H9 (cell line): ENCODE results near the gene TBC1D10B. TPM values are rescaled to one million over a fixed set of nuclear protein-coding genes. Genes with fewer than 3 reads are reported as not detected.

Experiments used
- DNase-seq: peaks from one replicate; pipeline ENCODE4 v3.0.0-alpha.2; 2017
- H2AFZ ChIP-seq: one replicate; pipeline ENCODE4 v1.6.1; 2013; ENCODE audit warnings: mild to moderate bottlenecking, low read length, control low read depth, moderate library complexity
- H2AK5ac ChIP-seq: 2 replicates; pipeline ENCODE4 v1.6.1; 2013; ENCODE audit warnings: low read length, control low read depth, mixed read lengths; ENCODE audit not compliant: insufficient read length
- H2BK120ac ChIP-seq: one replicate; pipeline ENCODE4 v1.6.1; 2013; ENCODE audit warnings: low read depth, mild to moderate bottlenecking, low read length, control low read depth, inconsistent platforms; ENCODE audit not compliant: poor library complexity, severe bottlenecking
- H2BK12ac ChIP-seq: 2 replicates; pipeline ENCODE4 v1.6.1; 2013; ENCODE audit warnings: low read length, control low read depth, mixed read lengths, low read depth; ENCODE audit not compliant: insufficient read length
- H2BK15ac ChIP-seq: 2 replicates; pipeline ENCODE4 v1.6.1; 2013; ENCODE audit warnings: low read depth, low read length, control low read depth
- H2BK20ac ChIP-seq: one replicate; pipeline ENCODE4 v1.6.1; 2013; ENCODE audit warnings: low read depth, mild to moderate bottlenecking, low read length, control low read depth, inconsistent platforms; ENCODE audit not compliant: poor library complexity, severe bottlenecking
- H2BK5ac ChIP-seq: 2 replicates; pipeline ENCODE4 v1.6.1; 2013; ENCODE audit warnings: low read length, control low read depth, mixed read lengths; ENCODE audit not compliant: insufficient read length
- H3K14ac ChIP-seq: 2 replicates; pipeline ENCODE4 v1.6.1; 2013; ENCODE audit warnings: low read length, control low read depth; ENCODE audit not compliant: insufficient read depth
- H3K18ac ChIP-seq: 2 replicates; pipeline ENCODE4 v1.6.1; 2013; ENCODE audit warnings: low read depth, mild to moderate bottlenecking, mixed read lengths, low read length, control low read depth; ENCODE audit not compliant: insufficient read length
- H3K23ac ChIP-seq: 2 replicates; pipeline ENCODE4 v1.6.1; 2013; ENCODE audit warnings: low read length, control low read depth, mixed read lengths, low read depth; ENCODE audit not compliant: insufficient read length
- H3K23me2 ChIP-seq: 2 replicates; pipeline ENCODE4 v1.6.1; 2013; ENCODE audit warnings: low read depth, mild to moderate bottlenecking, mixed read lengths, low read length, control low read depth; ENCODE audit not compliant: insufficient read length, poor library complexity, severe bottlenecking
- H3K27ac ChIP-seq: 2 replicates; pipeline ENCODE4 v1.5.1; 2013; ENCODE audit warnings: low read length, control low read depth, mixed read lengths, low read depth; ENCODE audit not compliant: insufficient read length
- H3K27me3 ChIP-seq: 2 replicates; pipeline ENCODE4 v1.6.1; 2013; ENCODE audit warnings: low read length, control low read depth, inconsistent platforms; ENCODE audit not compliant: insufficient read depth
- H3K4ac ChIP-seq: 2 replicates; pipeline ENCODE4 v1.6.1; 2013; ENCODE audit warnings: low read depth, mild to moderate bottlenecking, control low read depth, inconsistent platforms, low read length, moderate library complexity
- H3K4me1 ChIP-seq: 2 replicates; pipeline ENCODE4 v1.6.1; 2013; ENCODE audit warnings: low read length, control low read depth, inconsistent platforms; ENCODE audit not compliant: insufficient read depth
- H3K4me2 ChIP-seq: 2 replicates; pipeline ENCODE4 v1.6.1; 2013; ENCODE audit warnings: low read length, control low read depth, mixed read lengths; ENCODE audit not compliant: insufficient read length, insufficient read depth
- H3K56ac ChIP-seq: 2 replicates; pipeline ENCODE4 v1.6.1; 2013; ENCODE audit warnings: low read depth, mild to moderate bottlenecking, mixed read lengths, low read length, control low read depth; ENCODE audit not compliant: insufficient read length
- H3K79me1 ChIP-seq: 2 replicates; pipeline ENCODE4 v1.6.1; 2013; ENCODE audit warnings: low read depth, mild to moderate bottlenecking, moderate library complexity, low read length, control low read depth, inconsistent platforms; ENCODE audit not compliant: insufficient read depth, poor library complexity, severe bottlenecking
- H3K79me2 ChIP-seq: 2 replicates; pipeline ENCODE4 v1.6.1; 2013; ENCODE audit warnings: low read length, control low read depth, inconsistent platforms; ENCODE audit not compliant: insufficient read depth
- H3K9ac ChIP-seq: 2 replicates; pipeline ENCODE4 v1.6.1; 2013; ENCODE audit warnings: low read length, control low read depth, mixed read lengths; ENCODE audit not compliant: insufficient read length; ENCODE audit errors: extremely low read depth
- H3K9me3 ChIP-seq: one replicate; pipeline ENCODE4 v1.6.1; 2013; ENCODE audit warnings: low read depth, low read length, inconsistent platforms; ENCODE audit not compliant: control insufficient read depth
- H3T11ph ChIP-seq: one replicate; pipeline ENCODE4 v1.6.1; 2013; ENCODE audit warnings: mild to moderate bottlenecking, low read length, control low read depth, inconsistent platforms
- H4K20me1 ChIP-seq: one replicate; pipeline ENCODE4 v1.6.1; 2013; ENCODE audit not compliant: control insufficient read depth, insufficient read length, insufficient read depth
- H4K5ac ChIP-seq: 2 replicates; pipeline ENCODE4 v1.6.1; 2013; ENCODE audit warnings: low read depth, mild to moderate bottlenecking, mixed read lengths, low read length, control low read depth; ENCODE audit not compliant: insufficient read length
- H4K8ac ChIP-seq: replicated peaks from 2 replicates; pipeline ENCODE4 v1.6.1; 2013; ENCODE audit warnings: low read length, control low read depth, mixed read lengths, low read depth; ENCODE audit not compliant: insufficient read length
- H4K91ac ChIP-seq: 2 replicates; pipeline ENCODE4 v1.6.1; 2013; ENCODE audit warnings: low read depth, mild to moderate bottlenecking, moderate library complexity, mixed read lengths, low read length, control low read depth; ENCODE audit not compliant: insufficient read length
- H3K27ac Mint-ChIP-seq, 3 experiments: 2 replicates in 2 of 3; 3 replicates in 1 of 3; pipeline ENCODE4 v1.8.0; 2020 to 2021; ENCODE audit warnings: mixed read lengths in 3 of 3, mild to moderate bottlenecking in 1 of 3, moderate library complexity in 1 of 3
- H3K27me3 Mint-ChIP-seq: 2 replicates; pipeline ENCODE4 v1.8.0; 2021; ENCODE audit warnings: low read depth, mild to moderate bottlenecking, moderate library complexity, mixed read lengths
- H3K36me3 Mint-ChIP-seq, 3 experiments: 2 replicates in 2 of 3; 3 replicates in 1 of 3; pipeline ENCODE4 v1.8.0; 2020 to 2021; ENCODE audit warnings: low read depth in 3 of 3, mixed read lengths in 3 of 3; ENCODE audit not compliant: insufficient read depth in 1 of 3
- H3K4me1 Mint-ChIP-seq, 2 experiments: 2 replicates each; pipeline ENCODE4 v1.8.0; 2020; ENCODE audit warnings: mixed read lengths in 2 of 2
- H3K4me3 Mint-ChIP-seq, 2 experiments: 2 replicates in 1 of 2; 3 replicates in 1 of 2; pipeline ENCODE4 v1.8.0; 2020 to 2021; ENCODE audit warnings: mild to moderate bottlenecking in 2 of 2, mixed read lengths in 2 of 2, moderate library complexity in 1 of 2
- H3K9me3 Mint-ChIP-seq, 2 experiments: 2 replicates in 1 of 2; 3 replicates in 1 of 2; pipeline ENCODE4 v1.8.0; 2020; ENCODE audit warnings: mild to moderate bottlenecking in 2 of 2, mixed read lengths in 2 of 2, moderate library complexity in 1 of 2
- WGBS: extraction: QIAGEN DNeasy Blood & Tissue Kit; methylation state at CpG from one replicate; pipeline ENCODE4 v1.1.7; 2013; ENCODE audit warnings: missing lambda C conversion rate, low lambda C conversion rate, mixed read lengths; ENCODE audit not compliant: insufficient read length; ENCODE audit errors: extremely low coverage; 5-methylcytosine and 5-hydroxymethylcytosine counted together
- total RNA-seq: library from RNA; stranded (reverse); gene quantifications from 2 replicates; pipeline ENCODE4 v1.2.1, GENCODE V29; 2021
- TF ChIP-seq, protein P1 (sequence below): fragments of 200-600 bp; sonication (generic); conservative IDR thresholded peaks from 3 replicates; pipeline ENCODE4 v1.8.0; 2021; ENCODE audit warnings: antibody characterized with exemption, mild to moderate bottlenecking

TBC1D10B gene
- total RNA-seq, 1 experiment from 2014 or later: 25.6 TPM

DNA sequence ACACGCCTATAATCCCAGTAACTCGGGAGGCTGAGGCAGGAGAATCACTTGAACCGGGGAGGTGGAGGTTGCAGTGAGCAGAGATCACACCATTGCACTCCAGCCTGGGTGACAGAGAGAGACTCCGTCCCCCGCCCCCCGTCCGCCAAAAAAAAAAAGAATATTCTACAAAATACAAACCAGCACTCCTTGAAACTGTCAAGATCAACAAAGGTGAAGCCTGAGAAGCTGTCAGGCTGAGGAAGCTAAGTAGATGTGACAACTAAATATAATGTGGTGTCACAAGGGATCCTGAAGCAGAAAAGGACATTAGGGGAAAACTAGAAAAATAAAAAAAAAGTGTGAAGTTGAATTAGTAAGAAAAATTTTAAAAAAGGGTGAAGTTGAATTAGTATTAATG, 21.4 kb downstream of the TBC1D10B start:
- Histone ChIP-seq H4K20me1 (no peaks in the 10 kb centered on the region), H3K56ac (no peak overlapping the region), H2BK5ac (no peak overlapping the region), H2AK5ac (no peak overlapping the region), H4K5ac (no peak overlapping the region), H2BK20ac (no peak overlapping the region), H2BK120ac (no peak overlapping the region), H3K4me2 (no peak overlapping the region), H3K14ac (no peak overlapping the region), H3T11ph (no peak overlapping the region), H4K91ac (no peak overlapping the region), H2AFZ (no peak overlapping the region), H3K23ac (no peak overlapping the region), H3K4ac (no peak overlapping the region), H3K79me2 (no peaks in the 10 kb centered on the region; the same call in 1 of the 2 replicates), H3K23me2 (no peaks in the 10 kb centered on the region), H3K4me1 (no peaks in the 10 kb centered on the region), H3K9ac (no peak overlapping the region), H3K9me3 (no peaks in the 10 kb centered on the region), H3K27ac (no peak overlapping the region), H4K8ac (no peak overlapping the region), H2BK12ac (no peak overlapping the region), H3K79me1 (peaks cover 5% of the 10 kb centered on the region), H3K27me3 (no peaks in the 10 kb centered on the region), H3K18ac (no peak overlapping the region), H2BK15ac (no peak overlapping the region)
- WGBS: no CpG with 5 or more reads among the region's 7 CpGs
- Mint-ChIP-seq H3K27ac (peak overlapping the region in 1 of 3 experiments; percentile 38; a peak in 3 of 7 replicates), H3K36me3 (peaks cover 20 to 46% (median 40%) of the 10 kb centered on the region in 3 experiments; a peak in 6 of 7 replicates), H3K27me3 (no peaks in the 10 kb centered on the region; the same call in 1 of the 2 replicates), H3K4me1 (peaks cover 0 to 2% of the 10 kb centered on the region in 2 experiments; a peak in 2 of 4 replicates), H3K4me3 (no peak overlapping the region), H3K9me3 (no peaks in the 10 kb centered on the region)
- DNase-seq: no peak
- TF ChIP-seq, protein P1, sequence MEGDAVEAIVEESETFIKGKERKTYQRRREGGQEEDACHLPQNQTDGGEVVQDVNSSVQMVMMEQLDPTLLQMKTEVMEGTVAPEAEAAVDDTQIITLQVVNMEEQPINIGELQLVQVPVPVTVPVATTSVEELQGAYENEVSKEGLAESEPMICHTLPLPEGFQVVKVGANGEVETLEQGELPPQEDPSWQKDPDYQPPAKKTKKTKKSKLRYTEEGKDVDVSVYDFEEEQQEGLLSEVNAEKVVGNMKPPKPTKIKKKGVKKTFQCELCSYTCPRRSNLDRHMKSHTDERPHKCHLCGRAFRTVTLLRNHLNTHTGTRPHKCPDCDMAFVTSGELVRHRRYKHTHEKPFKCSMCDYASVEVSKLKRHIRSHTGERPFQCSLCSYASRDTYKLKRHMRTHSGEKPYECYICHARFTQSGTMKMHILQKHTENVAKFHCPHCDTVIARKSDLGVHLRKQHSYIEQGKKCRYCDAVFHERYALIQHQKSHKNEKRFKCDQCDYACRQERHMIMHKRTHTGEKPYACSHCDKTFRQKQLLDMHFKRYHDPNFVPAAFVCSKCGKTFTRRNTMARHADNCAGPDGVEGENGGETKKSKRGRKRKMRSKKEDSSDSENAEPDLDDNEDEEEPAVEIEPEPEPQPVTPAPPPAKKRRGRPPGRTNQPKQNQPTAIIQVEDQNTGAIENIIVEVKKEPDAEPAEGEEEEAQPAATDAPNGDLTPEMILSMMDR: no peak
